Keratinocyte (primary cell): Measurements from ENCODE around the gene TAS1R2. TPM values are rescaled to one million over a fixed set of nuclear protein-coding genes. Genes with fewer than 3 reads are reported as not detected.

Experiments
- DNase-seq: peaks from one replicate; pipeline ENCODE4 v3.0.0-alpha.2; 2011; ENCODE audit warnings: low read depth, missing footprints, low spot score
- FAIRE-seq: peaks from 2 replicates; lab custom pipeline; 2011; peaks lifted over from hg19 to GRCh38; lab: Jason Lieb, UNC
- H2AFZ ChIP-seq: 2 replicates; pipeline ENCODE4 v1.6.0; 2012; ENCODE audit warnings: low read length, control low read depth, inconsistent platforms; ENCODE audit not compliant: control insufficient read depth
- H3K27ac ChIP-seq: 2 replicates; pipeline ENCODE4 v1.5.1; 2011; ENCODE audit warnings: low read length; ENCODE audit not compliant: control insufficient read depth, insufficient read depth
- H3K27me3 ChIP-seq: 3 replicates; pipeline ENCODE4 v1.6.0; 2011; ENCODE audit warnings: low read length; ENCODE audit not compliant: control insufficient read depth, insufficient read depth; ENCODE audit errors: extremely low read depth
- H3K36me3 ChIP-seq, 2 experiments: 2 replicates in 1 of 2; 3 replicates in 1 of 2; pipeline ENCODE4 v1.5.1; 2011; ENCODE audit warnings: low read length in 2 of 2, mild to moderate bottlenecking in 1 of 2; ENCODE audit not compliant: control insufficient read depth in 2 of 2, insufficient read depth in 2 of 2; ENCODE audit errors: extremely low read depth in 1 of 2
- H3K4me1 ChIP-seq: 3 replicates; pipeline ENCODE4 v1.5.1; 2011; ENCODE audit warnings: low read length; ENCODE audit not compliant: control insufficient read depth, insufficient read depth; ENCODE audit errors: extremely low read depth
- H3K4me2 ChIP-seq: 3 replicates; pipeline ENCODE4 v1.6.0; 2011; ENCODE audit warnings: low read depth, low read length; ENCODE audit not compliant: control insufficient read depth, insufficient read depth; ENCODE audit errors: extremely low read depth
- H3K4me3 ChIP-seq, 3 experiments: fragments of 200-600 bp in 1 of 3; sonication (generic) in 1 of 3; 2 replicates in 2 of 3; 3 replicates in 1 of 3; pipeline ENCODE4 v1.5.1; 2011 to 2016; ENCODE audit warnings: low read length in 3 of 3, mild to moderate bottlenecking in 3 of 3, control low read depth in 2 of 3, inconsistent platforms in 1 of 3, low read depth in 1 of 3, mixed read lengths in 1 of 3, mixed run types in 1 of 3, moderate library complexity in 1 of 3; ENCODE audit not compliant: control insufficient read depth in 2 of 3, insufficient read depth in 2 of 3; ENCODE audit errors: extremely low read depth in 1 of 3
- H3K79me2 ChIP-seq: 2 replicates; pipeline ENCODE4 v1.6.0; 2012; ENCODE audit warnings: low read length; ENCODE audit not compliant: control insufficient read depth, insufficient read depth
- H3K9ac ChIP-seq: 3 replicates; pipeline ENCODE4 v1.6.0; 2011; ENCODE audit warnings: low read length; ENCODE audit not compliant: control insufficient read depth, insufficient read depth; ENCODE audit errors: extremely low read depth
- H3K9me1 ChIP-seq: 3 replicates; pipeline ENCODE4 v1.6.0; 2011; ENCODE audit warnings: low read length; ENCODE audit not compliant: control insufficient read depth, insufficient read depth; ENCODE audit errors: extremely low read depth
- H3K9me3 ChIP-seq: 2 replicates; pipeline ENCODE4 v1.5.1; 2012; ENCODE audit warnings: low read depth, low read length; ENCODE audit not compliant: control insufficient read depth
- H4K20me1 ChIP-seq: 3 replicates; pipeline ENCODE4 v1.6.0; 2011; ENCODE audit warnings: low read length; ENCODE audit not compliant: control insufficient read depth, insufficient read depth; ENCODE audit errors: extremely low read depth
- CTCF ChIP-seq, 3 experiments: IDR thresholded peaks in 1 of 3; conservative IDR thresholded peaks in 1 of 3; optimal IDR thresholded peaks in 1 of 3; 2 replicates in 2 of 3; 3 replicates in 1 of 3; pipeline versions ENCODE3 to v1.5.1; 2011; ENCODE audit warnings: low read length in 3 of 3, mild to moderate bottlenecking in 3 of 3, moderate library complexity in 2 of 3, control low read depth in 1 of 3, inconsistent platforms in 1 of 3; ENCODE audit not compliant: insufficient read depth in 2 of 3; ENCODE audit errors: extremely low read depth in 1 of 3
- EZH2 ChIP-seq: IDR thresholded peaks from one replicate; pipeline ENCODE4 v1.6.1; 2012; ENCODE audit warnings: inconsistent platforms, mild to moderate bottlenecking, low read length, moderate library complexity
- dilution Hi-C: fragments of 300-500 bp; cut with MboI; formaldehyde crosslinking; loops from one replicate; pipeline ENCODE4 v1.7.0; 2020; ENCODE audit warnings: low sequenced_read_pairs; ENCODE audit not compliant: extremely low pct_ligation_motif_present
- polyA plus RNA-seq, 5 experiments: library from polyadenylated mRNA; depleted of rRNA in 3 of 5; stranded (reverse) in 3 of 5; stranded (forward) in 1 of 5; unstranded in 1 of 5; fragments of >200 nt; gene quantifications; 1 replicate in 1 of 5; 2 replicates in 3 of 5; 3 replicates in 1 of 5; pipeline versions ENCODE4 v1.2.1 to v1.2.3, GENCODE V29; 2011 to 2012; ENCODE audit warnings: missing spikeins in 2 of 5, low read depth in 1 of 5, low replicate concordance in 1 of 5

Gene TAS1R2
- polyA plus RNA-seq, 1 donor (not counting 4 experiments of a cell fraction or from before 2014, with no cell fraction given), result not detected

DNA sequence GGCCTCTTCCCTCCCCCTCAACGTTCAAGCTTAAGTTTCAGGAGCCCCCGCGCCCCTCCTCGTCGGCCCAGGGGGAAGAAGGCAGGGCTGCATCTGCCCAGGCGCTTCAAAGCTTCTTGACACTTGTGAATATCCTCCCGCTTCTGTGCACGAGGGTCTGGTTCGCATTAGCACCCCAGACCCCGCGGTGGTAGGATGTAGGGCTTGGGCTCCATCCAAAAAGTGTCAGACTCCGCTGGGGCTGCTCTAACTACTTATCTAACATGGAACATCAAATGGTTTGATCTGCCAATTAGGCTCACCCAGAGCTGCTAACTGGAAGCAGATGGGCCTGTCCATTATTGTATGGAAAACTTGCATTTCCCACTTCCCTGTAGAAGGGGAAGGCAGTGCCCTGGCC lies 28.9 kb downstream of the TAS1R2 start:
- H3K79me2 ChIP-seq, result no peaks in the 10 kb centered on the region
- no peaks in the 10 kb centered on the region for H4K20me1 ChIP-seq
- no peaks in the 10 kb centered on the region for H3K36me3 ChIP-seq
- H3K27me3 ChIP-seq, result peaks cover 14% of the 10 kb centered on the region
- no peak overlapping the region for H3K9ac ChIP-seq
- H3K27ac ChIP-seq, result no peak overlapping the region
- TF ChIP-seq EZH2 (no peak), CTCF (optimal IDR thresholded peaks at IDR 0.05 in 1 of 3, IDR thresholded peaks at IDR 0.05 in 1 of 3, conservative IDR thresholded peaks at IDR 0.05 in 1 of 3; ENCODE audit: extremely low read depth in 1 of 3, insufficient read depth in 2 of 3, low read length in 3 of 3) (no peak)
- DNase-seq, result no peak
- no peaks in the 10 kb centered on the region for H3K9me1 ChIP-seq
- dilution Hi-C loops, result no loop called here
- no peaks in the 10 kb centered on the region for H3K4me1 ChIP-seq
- H3K9me3 ChIP-seq, result no peaks in the 10 kb centered on the region
- H2AFZ ChIP-seq, result no peak overlapping the region
- no peak for FAIRE-seq
- H3K4me2 ChIP-seq, result no peak overlapping the region
- H3K4me3 ChIP-seq, result no peak overlapping the region

DNA sequence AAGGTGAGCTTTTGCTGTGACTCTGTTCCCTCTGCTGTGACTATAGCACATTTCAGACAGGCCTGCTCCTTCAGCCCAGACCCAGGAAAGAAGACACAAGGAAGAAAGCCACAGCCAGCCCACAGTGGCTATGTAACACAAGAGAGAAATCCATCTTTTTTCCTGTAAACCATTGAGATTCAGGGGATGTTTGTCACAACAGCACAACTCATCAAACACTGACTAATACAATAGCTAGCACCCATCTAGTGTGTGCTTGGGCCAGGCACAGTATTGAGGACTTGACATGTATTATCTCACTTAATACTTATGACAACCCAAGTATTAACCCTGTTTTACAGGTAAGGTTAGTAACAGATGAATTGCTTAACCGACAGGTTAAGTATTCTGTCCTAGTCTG lies 29.8 kb downstream of the TAS1R2 start:
- FAIRE-seq (no peak), DNase-seq (no peak)
- H3K9me3 ChIP-seq, result no peaks in the 10 kb centered on the region
- no peaks in the 10 kb centered on the region for H3K36me3 ChIP-seq
- TF ChIP-seq CTCF (optimal IDR thresholded peaks at IDR 0.05 in 1 of 3, IDR thresholded peaks at IDR 0.05 in 1 of 3, conservative IDR thresholded peaks at IDR 0.05 in 1 of 3; ENCODE audit: extremely low read depth in 1 of 3, insufficient read depth in 2 of 3, low read length in 3 of 3) (no peak), EZH2 (no peak)
- no peak overlapping the region for H3K27ac ChIP-seq
- dilution Hi-C loops, result no loop called here
- H3K27me3 ChIP-seq, result peaks cover 14% of the 10 kb centered on the region
- no peaks in the 10 kb centered on the region for H3K79me2 ChIP-seq
- H4K20me1 ChIP-seq, result no peaks in the 10 kb centered on the region
- no peaks in the 10 kb centered on the region for H3K9me1 ChIP-seq
- no peak overlapping the region for H3K9ac ChIP-seq
- no peak overlapping the region for H3K4me3 ChIP-seq
- no peaks in the 10 kb centered on the region for H3K4me1 ChIP-seq
- no peak overlapping the region for H2AFZ ChIP-seq
- H3K4me2 ChIP-seq, result no peak overlapping the region
